Esophagus (tissue), 2 donors: ENCODE results near the gene YES1. TPM values are rescaled to one million over a fixed set of nuclear protein-coding genes. Genes with fewer than 3 reads are reported as not detected.
A peak's percentile ranks its signal among the peaks of the same experiment; 100 is the strongest.

Experiments
- H3K27ac ChIP-seq, 2 donors: one replicate each; pipeline ENCODE4 v1.5.1; 2013; ENCODE audit warnings: low read depth in 2 of 2, mild to moderate bottlenecking in 2 of 2, inconsistent platforms in 1 of 2, low read length in 1 of 2, moderate library complexity in 1 of 2
- H3K27me3 ChIP-seq, 2 donors: one replicate each; pipeline ENCODE4 v1.6.1; 2013; ENCODE audit warnings: low read length in 2 of 2, control low read depth in 1 of 2, mild to moderate bottlenecking in 1 of 2; ENCODE audit not compliant: insufficient read depth in 2 of 2, control insufficient read depth in 1 of 2
- H3K36me3 ChIP-seq, 2 donors: one replicate each; pipeline ENCODE4 v1.6.1; 2013; ENCODE audit warnings: low read length in 1 of 2; ENCODE audit not compliant: control insufficient read depth in 2 of 2, insufficient read depth in 2 of 2
- H3K4me1 ChIP-seq, 2 donors: one replicate each; pipeline ENCODE4 v1.6.1; 2013; ENCODE audit warnings: low read length in 1 of 2; ENCODE audit not compliant: control insufficient read depth in 2 of 2, insufficient read depth in 2 of 2
- H3K4me3 ChIP-seq, 2 donors: one replicate each; pipeline ENCODE4 v1.5.1; 2013; ENCODE audit warnings: low read length in 2 of 2, mild to moderate bottlenecking in 2 of 2, low read depth in 1 of 2, moderate library complexity in 1 of 2
- H3K9me3 ChIP-seq, 2 donors: one replicate each; pipeline ENCODE4 v1.6.1; 2013; ENCODE audit warnings: mild to moderate bottlenecking in 2 of 2, low read depth in 1 of 2, low read length in 1 of 2, moderate library complexity in 1 of 2; ENCODE audit not compliant: control insufficient read depth in 2 of 2, insufficient read depth in 1 of 2
- WGBS, 2 donors: extraction: QIAGEN DNeasy Blood & Tissue Kit; methylation state at CpG; one replicate each; pipeline ENCODE4 v1.1.7; 2013; 5-methylcytosine and 5-hydroxymethylcytosine counted together
- polyA plus RNA-seq, 2 donors: library from polyadenylated mRNA; stranded (reverse); fragments of 200-250 nt; gene quantifications; one replicate each; pipeline ENCODE4 v1.2.3, GENCODE V29; 2013
- donor health status: healthy with polysubstance abuse.
- donor health status: Bipolar disorder and iron deficiency.

Gene YES1
- polyA plus RNA-seq, 2 donors: 15.4 to 18.4 TPM

- WGBS, 2 donors: 60 to 62% methylated on average over 8 of the region's 8 CpGs
- Histone ChIP-seq H3K4me1 (no peaks in the 10 kb centered on the region), H3K9me3 (no peaks in the 10 kb centered on the region), H3K4me3 (no peak overlapping the region), H3K27me3 (no peaks in the 10 kb centered on the region), H3K27ac (peak overlapping the region; percentile 12 to 80), H3K36me3 (peaks cover 0 to 3% of the 10 kb centered on the region in 2 donors)
Observed at GRCh38 chr18:703213-703967, 108.7 kb downstream of the YES1 start.

GRCh38 chr18:697800-698199 is 114.2 kb downstream of the YES1 start:
- peaks cover 4 to 5% of the 10 kb centered on the region in 2 donors for H3K36me3 ChIP-seq
- 73 to 79% methylated on average over 10 of the region's 10 CpGs for WGBS, 2 donors
- no peaks in the 10 kb centered on the region for H3K9me3 ChIP-seq
- H3K27ac ChIP-seq: no peak overlapping the region
- H3K27me3 ChIP-seq: no peaks in the 10 kb centered on the region
- H3K4me1 ChIP-seq: no peaks in the 10 kb centered on the region
- H3K4me3 ChIP-seq: no peak overlapping the region

GRCh38 chr18:697012-697411 is 115.0 kb downstream of the YES1 start:
- peaks cover 5 to 8% of the 10 kb centered on the region in 2 donors for H3K36me3 ChIP-seq
- H3K4me1 ChIP-seq: no peaks in the 10 kb centered on the region
- no peaks in the 10 kb centered on the region for H3K27me3 ChIP-seq
- H3K27ac ChIP-seq: no peak overlapping the region
- no peak overlapping the region for H3K4me3 ChIP-seq
- no peaks in the 10 kb centered on the region for H3K9me3 ChIP-seq
- WGBS, 2 donors: 94 to 96% methylated on average over 4 of the region's 4 CpGs

GRCh38 chr18:693466-694187 is 118.4 kb downstream of the YES1 start:
- Histone ChIP-seq H3K4me3 (no peak overlapping the region), H3K36me3 (peaks cover 5 to 18% of the 10 kb centered on the region in 2 donors)
- 78 to 80% methylated on average over 8 of the region's 8 CpGs for WGBS, 2 donors

GRCh38 chr18:692824-693223 is 119.2 kb downstream of the YES1 start:
- Histone ChIP-seq H3K4me1 (no peaks in the 10 kb centered on the region), H3K9me3 (no peaks in the 10 kb centered on the region), H3K27me3 (no peaks in the 10 kb centered on the region), H3K36me3 (peaks cover 5 to 18% of the 10 kb centered on the region in 2 donors), H3K27ac (no peak overlapping the region), H3K4me3 (no peak overlapping the region)
- 85 to 88% methylated on average over 6 of the region's 6 CpGs for WGBS, 2 donors

More at GRCh38 chr18:693466-694187, 118.4 kb downstream of the YES1 start:
- no peaks in the 10 kb centered on the region for H3K9me3 ChIP-seq
- H3K27ac ChIP-seq: no peak overlapping the region
- H3K4me1 ChIP-seq: no peaks in the 10 kb centered on the region
- no peaks in the 10 kb centered on the region for H3K27me3 ChIP-seq

GRCh38 chr18:688323-688722 is 123.7 kb downstream of the YES1 start:
- WGBS, 2 donors: 71 to 80% methylated on average over 5 of the region's 5 CpGs
- Histone ChIP-seq H3K4me3 (no peak overlapping the region), H3K27ac (no peak overlapping the region), H3K36me3 (peaks cover 0 to 21% of the 10 kb centered on the region in 2 donors), H3K4me1 (no peaks in the 10 kb centered on the region), H3K27me3 (no peaks in the 10 kb centered on the region), H3K9me3 (no peaks in the 10 kb centered on the region)

- H3K9me3 ChIP-seq: no peaks in the 10 kb centered on the region
- no peak overlapping the region for H3K4me3 ChIP-seq
- no peaks in the 10 kb centered on the region for H3K27me3 ChIP-seq
- 84 to 86% methylated on average over 11 of the region's 11 CpGs for WGBS, 2 donors
- peaks cover 4 to 14% of the 10 kb centered on the region in 2 donors for H3K36me3 ChIP-seq
- H3K4me1 ChIP-seq: peaks cover 0 to under 1% of the 10 kb centered on the region in 2 donors
- no peak overlapping the region for H3K27ac ChIP-seq
Observed at GRCh38 chr18:686339-687111, 125.5 kb downstream of the YES1 start.

GRCh38 chr18:685438-685837 is 126.6 kb downstream of the YES1 start:
- H3K27ac ChIP-seq: no peak overlapping the region
- peaks cover 8 to 13% of the 10 kb centered on the region in 2 donors for H3K36me3 ChIP-seq
- peaks cover 0 to 2% of the 10 kb centered on the region in 2 donors for H3K4me1 ChIP-seq
- H3K27me3 ChIP-seq: no peaks in the 10 kb centered on the region
- H3K4me3 ChIP-seq: no peak overlapping the region
- WGBS, 2 donors: 81 to 83% methylated on average over 3 of the region's 3 CpGs
- H3K9me3 ChIP-seq: no peaks in the 10 kb centered on the region

GRCh38 chr18:683531-683930 is 128.5 kb downstream of the YES1 start:
- Histone ChIP-seq H3K4me3 (no peak overlapping the region), H3K36me3 (peaks cover 8 to 18% of the 10 kb centered on the region in 2 donors), H3K4me1 (peaks cover 0 to 2% of the 10 kb centered on the region in 2 donors), H3K27me3 (no peaks in the 10 kb centered on the region), H3K27ac (no peak overlapping the region), H3K9me3 (no peaks in the 10 kb centered on the region)
- 82 to 83% methylated on average over 5 of the region's 5 CpGs for WGBS, 2 donors
